ENCODE results near the gene CRADD. TPM values are rescaled to one million over a fixed set of nuclear protein-coding genes. Genes with fewer than 3 reads are reported as not detected.
"Not testable (repeated sequence)": the region's sequence is repeated elsewhere in the genome, so short reads cannot be mapped to it uniquely, and the experiment has no call there.

CRADD gene
- total RNA-seq, 1 experiment from 2014 or later: 48.6 TPM

DNA sequence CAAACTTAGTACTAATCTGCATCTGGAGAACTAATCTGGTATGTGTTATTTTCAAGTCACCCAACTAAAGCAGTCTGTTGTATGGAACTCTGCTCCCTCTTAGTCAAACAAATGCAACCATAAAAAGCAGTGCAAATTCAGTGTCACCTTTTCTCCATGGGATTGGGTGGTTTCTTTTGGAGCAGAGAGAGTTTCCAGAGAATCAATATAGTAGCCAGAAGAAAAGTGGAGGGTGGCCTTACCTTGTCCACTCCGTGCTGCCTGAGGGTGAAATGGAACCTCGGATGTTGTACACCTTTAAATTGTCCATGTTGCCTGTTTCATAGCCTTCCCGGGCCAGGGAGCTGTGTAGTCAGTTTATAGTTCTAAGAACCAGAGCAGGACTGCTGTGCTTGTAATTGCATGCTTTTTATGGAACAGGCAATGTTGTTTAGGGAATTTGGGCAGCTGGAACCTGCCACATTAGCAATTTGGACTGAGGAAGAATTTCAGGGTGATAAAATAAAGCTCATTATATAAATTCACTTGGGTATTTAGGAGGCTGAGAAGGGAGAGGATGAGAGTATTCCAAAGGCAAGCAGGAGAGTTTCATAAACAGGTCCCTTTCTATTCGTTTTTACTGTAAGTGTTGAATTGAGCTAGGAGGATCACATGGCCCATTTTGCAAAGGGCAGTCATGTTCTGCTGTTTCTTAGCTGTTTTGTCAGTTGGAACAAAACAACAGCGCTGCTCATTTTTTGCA is 60.5 kb downstream of the CRADD start:
- no peak for DNase-seq (ENCODE audit: low read depth)

GRCh38 chr12:93738199-93739058 is 61.3 kb downstream of the CRADD start:
- no peak for DNase-seq (ENCODE audit: low read depth)

DNA sequence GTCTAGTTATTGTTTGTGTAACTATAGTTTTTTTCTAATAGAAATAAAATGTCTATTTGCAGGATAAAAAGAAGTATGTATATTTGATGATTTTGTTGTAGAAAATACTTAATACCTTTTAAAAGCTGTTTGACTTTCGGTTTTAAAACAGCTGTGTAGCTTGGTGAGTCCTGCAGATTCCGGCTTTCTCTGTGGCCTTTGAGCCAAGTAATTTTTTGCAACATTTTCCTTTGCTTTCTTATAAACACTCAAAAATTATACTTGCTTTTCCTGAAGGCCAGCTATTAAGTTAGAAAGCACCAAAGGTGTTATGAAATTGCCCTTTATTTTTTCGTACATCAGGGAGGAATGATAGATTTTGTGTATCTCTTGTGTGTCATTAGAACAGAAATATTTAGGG is 63.6 kb downstream of the CRADD start:
- peak; percentile 65 for DNase-seq (ENCODE audit: low read depth)

DNA sequence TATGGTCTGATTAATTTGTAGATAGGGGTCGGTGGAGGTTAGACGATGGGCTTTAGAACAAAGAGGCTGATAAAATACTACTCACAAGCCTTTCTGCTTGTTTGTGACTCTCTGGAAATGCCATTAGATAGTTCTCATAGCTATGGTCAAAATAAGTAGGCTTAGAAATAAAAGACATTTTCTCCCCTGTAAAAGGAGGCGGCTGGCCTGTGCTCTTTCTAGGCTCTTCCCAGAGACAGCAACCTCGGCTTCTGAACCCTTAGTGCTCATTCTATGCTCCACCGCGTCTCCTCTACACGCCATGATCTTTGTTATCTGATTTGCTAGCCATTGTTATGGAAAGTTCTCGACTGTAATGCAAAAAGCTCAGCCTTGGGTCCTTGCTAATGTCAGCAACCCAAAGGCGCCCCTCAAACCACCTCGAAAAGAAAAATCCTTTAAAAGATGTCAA is 64.5 kb downstream of the CRADD start:
- peak; percentile 66 for DNase-seq (ENCODE audit: low read depth)

DNA sequence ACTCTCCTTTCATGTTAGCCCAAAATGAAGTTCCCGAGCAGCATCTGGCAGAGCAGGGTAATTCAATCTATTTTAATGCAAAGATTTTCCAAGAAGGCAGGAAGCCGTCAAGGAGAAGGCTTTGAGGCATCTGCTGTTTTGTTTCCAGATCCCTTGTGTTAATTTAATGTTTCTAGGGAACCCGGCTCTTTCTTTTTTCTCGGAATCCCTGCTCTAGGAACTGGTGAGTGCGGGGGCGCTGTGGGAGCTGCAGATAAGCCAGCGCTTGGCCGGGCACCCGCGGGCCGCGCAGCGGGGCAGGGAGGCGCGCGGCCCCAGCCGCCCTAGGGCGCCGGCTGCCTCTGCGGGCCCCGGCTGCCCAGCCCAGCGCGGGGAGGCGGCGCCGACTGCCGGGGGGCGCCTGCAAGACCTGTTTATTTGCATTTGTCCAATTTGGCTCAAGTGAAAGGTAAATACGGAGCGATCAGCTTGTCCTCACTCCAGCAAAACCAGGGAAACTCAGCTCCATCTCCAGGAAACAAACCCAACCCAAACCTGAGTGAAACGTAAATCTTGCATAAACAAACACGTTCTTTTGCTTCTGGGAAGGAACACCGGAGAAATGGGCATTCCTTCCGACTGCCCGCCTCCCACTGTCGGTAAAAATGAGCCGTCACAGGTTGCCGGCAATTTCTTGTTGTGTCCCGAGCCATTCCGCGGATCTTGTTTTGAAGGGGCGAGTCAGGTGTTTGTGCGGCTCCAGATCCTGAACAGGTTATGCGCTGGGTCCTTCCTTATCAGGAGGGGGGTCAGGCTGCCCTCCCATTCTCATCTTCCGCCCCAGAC is 65.1 kb downstream of the CRADD start:
- DNase-seq (ENCODE audit: low read depth): peak; percentile 82

- no peak for DNase-seq (ENCODE audit: low read depth)
These were observed 66.2 kb downstream of the CRADD start for GRCh38 chr12:93743229-93743998.

- DNase-seq (ENCODE audit: low read depth): no peak
These were observed 67.0 kb downstream of the CRADD start for GRCh38 chr12:93743999-93744689.

GRCh38 chr12:93745286-93745685 is 68.1 kb downstream of the CRADD start:
- DNase-seq (ENCODE audit: low read depth): no peak

- DNase-seq (ENCODE audit: low read depth): no peak
These were observed 69.5 kb downstream of the CRADD start for GRCh38 chr12:93746572-93747168.

GRCh38 chr12:93748672-93749383 is 71.7 kb downstream of the CRADD start:
- DNase-seq (ENCODE audit: low read depth): no peak

DNA sequence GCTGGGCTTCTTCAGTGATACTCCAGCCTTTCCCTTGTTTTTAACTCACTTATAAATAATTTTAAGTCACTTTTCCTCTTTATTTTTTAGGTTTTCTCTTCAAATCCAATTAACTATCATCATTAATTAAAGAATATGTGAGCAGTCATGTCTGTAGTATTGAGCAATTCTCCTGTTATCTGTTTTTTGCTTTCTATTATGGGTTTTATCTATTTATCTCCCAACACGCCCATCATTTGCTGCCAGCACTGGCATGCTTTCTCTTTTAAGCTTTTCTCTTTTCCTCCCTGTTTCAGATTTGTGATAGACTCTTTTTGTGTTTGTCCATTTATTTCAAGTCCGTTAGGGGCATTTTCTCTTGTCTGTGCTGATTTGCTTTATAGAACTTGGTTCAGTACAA is 72.3 kb downstream of the CRADD start:
- no peak for DNase-seq (ENCODE audit: low read depth)

DNA sequence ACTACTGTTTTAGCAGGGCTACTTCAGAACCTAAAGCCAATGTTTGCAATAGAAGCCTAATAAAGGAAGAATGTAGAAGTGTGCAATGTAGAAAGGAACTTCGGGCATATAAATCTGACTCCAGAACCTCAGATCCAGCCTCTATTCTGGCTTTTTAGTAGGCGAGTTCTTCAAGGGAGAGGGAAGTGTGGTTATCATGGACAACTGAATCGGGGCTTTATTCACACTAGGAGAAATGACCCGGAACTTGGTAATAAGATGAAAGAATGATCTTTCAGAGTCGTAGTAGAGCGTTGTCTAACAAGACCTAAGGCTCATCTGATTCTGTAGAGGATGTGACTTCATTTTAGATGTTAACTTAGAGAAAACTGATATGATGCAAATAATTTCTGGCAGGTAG is 72.9 kb downstream of the CRADD start:
- DNase-seq (ENCODE audit: low read depth): no peak

DNA sequence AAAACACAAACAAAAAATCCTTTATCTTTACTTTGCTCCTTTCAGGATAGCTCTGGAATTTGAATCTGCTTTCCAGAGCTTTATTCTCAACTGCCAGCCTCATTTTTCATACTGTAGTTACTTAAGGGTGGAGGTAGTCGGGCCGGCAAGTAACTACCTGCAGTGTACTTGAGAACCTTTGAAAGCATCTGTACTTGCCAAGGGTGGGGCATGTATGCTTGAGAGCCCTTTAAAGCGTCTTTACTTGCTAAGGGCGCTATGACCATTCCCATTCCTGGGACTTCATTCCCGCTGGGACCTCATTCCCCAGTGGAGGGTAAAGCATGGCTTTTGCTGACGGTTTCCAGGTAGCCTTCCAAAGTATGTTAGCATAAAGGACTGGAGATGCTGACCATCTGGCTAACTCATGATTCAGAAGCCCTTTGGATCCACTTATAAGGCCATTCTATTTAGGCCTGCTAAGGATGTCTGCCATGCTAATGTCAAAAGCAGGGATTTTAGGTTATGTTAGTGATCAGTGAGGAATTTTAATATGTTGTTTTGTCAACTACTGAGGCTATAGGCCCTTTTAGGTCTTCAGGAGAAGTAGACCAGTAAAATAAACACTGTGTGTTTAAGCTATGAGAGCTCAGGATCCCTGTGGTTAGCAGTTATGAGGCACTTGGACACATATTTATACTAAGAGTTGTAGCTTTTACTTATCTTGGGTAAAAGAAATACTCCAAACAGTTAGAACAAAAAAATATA is 74.9 kb downstream of the CRADD start:
- peak; percentile 81 for DNase-seq (ENCODE audit: low read depth)

GRCh38 chr12:93753285-93753684 is 76.1 kb downstream of the CRADD start:
- DNase-seq (ENCODE audit: low read depth): no peak

GRCh38 chr12:93753838-93754429 is 76.8 kb downstream of the CRADD start:
- DNase-seq (ENCODE audit: low read depth): no peak

GRCh38 chr12:93754859-93755258 is 77.7 kb downstream of the CRADD start:
- DNase-seq (ENCODE audit: low read depth): not testable (repeated sequence)

GRCh38 chr12:93756288-93756687 is 79.1 kb downstream of the CRADD start:
- no peak for DNase-seq (ENCODE audit: low read depth)
